VCaP (cell line): ENCODE data around the gene PKP2.

Experiments used
- H3K27ac ChIP-seq: fragments of 450-650 bp; 2 replicates; pipeline ENCODE4 v1.5.1; 2017
- CTCF ChIP-seq: fragments of 450-650 bp; conservative IDR thresholded peaks from 2 replicates; pipeline ENCODE4 v1.5.1; 2017; ENCODE audit warnings: mild to moderate bottlenecking, moderate library complexity

Gene PKP2

DNA sequence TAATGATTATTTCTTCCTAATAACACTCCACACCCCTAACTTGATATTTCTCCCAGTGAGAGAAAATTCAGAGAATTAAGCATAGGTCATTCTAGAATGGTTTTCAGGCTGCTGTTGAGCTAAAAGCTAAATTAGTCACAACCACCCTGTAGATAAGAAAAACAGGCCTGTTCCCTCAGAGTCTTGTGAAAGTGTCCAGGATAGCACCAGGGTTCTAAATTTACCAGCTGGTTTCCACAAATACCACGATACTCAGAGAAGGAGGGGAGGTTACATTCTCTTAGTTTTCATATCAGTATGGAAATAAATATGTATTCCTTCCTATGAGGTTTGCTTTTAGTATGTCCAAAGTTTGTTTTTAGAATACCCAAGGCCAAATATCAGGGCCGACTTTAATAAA is 74.9 kb downstream of the PKP2 start:
- no peak overlapping the region for H3K27ac ChIP-seq
- TF ChIP-seq CTCF, result no peak

- TF ChIP-seq CTCF, result no peak
- H3K27ac ChIP-seq, result no peak overlapping the region
Observed at GRCh38 chr12:32821293-32821692, 75.3 kb downstream of the PKP2 start.

DNA sequence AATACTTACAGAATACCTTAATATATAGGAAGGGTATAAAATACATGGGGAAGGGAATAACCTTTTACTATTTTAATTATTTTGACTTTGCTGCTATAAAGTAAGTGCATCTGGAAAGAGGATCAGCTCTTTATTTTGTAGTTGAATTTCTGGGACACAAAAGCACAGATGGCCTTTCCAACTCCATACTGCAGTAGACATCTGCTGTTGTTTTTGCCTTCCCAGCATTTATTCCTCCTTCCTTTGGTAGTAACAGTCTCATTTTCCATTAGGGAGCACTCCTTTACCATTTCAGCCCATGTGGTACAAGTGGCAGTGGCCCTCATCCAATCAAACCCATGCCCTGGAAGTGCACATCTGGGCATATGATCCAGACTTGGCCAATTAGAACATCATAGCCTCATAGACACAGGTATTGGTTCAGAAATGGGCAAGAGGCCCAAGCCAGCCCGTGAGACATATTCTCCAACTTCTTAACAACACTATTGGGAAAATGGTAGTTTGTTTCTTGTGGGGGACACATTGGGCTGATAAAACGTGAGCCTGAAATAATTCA is 76.1 kb downstream of the PKP2 start:
- no peak overlapping the region for H3K27ac ChIP-seq
- TF ChIP-seq CTCF, result no peak

- no peak for TF ChIP-seq CTCF
- H3K27ac ChIP-seq, result no peak overlapping the region
Observed at GRCh38 chr12:32819424-32819823, 77.2 kb downstream of the PKP2 start.

DNA sequence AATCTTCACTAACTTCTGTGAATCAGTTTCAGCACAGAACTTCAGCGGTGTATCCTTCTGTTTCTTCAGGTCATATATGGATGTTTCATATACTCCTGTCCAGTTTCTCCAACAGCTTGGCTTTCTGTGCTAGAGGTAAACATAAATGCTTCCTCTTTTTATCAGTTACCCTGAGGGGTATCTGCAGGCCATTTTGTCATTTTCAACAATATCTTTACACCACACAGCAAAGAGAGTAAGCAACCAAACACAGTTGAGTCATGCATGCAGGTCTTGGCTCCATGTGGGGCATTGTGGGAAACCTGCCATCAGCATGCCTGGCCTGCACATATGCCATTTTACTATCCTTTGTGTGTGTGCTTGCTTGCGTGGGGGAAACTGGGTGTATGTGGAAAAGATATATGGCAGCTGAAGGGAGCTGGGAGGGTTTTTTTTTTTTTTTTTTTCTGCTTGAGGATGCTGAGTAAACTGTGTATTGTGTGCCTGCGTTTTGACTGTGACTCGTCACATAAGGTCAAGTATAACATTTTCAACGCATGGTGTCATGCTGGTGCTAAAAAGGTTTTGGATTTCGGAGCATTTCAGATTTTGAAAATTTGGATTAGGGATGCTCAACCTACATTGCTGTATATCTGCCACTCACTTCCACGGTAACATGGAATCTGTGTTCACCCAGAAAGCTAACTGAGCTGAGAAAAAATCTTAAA is 84.7 kb downstream of the PKP2 start:
- no peak overlapping the region for H3K27ac ChIP-seq
- TF ChIP-seq CTCF, result no peak

DNA sequence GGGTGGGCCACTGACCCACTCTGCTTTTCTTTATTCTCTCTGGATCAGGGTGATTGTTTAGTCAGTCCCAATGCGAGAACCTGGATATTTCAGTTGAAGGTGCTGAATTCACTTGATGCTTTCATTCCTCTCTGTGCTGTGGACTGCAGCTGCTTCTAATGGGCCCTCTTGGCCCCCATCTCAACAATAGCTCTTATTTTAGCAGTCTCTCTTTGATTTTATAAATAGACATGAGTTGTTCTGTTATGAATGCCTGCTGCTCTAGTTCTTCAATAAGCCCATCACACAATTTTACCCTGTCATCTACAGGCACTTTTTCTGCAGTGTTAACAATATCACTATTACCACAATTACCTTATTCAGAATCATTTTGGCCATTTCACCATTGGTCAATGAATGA is 86.7 kb downstream of the PKP2 start:
- no peak for TF ChIP-seq CTCF
- no peak overlapping the region for H3K27ac ChIP-seq

- no peak overlapping the region for H3K27ac ChIP-seq
- TF ChIP-seq CTCF, result no peak
Observed at GRCh38 chr12:32809196-32809595, 87.4 kb downstream of the PKP2 start.
